Stimulated activated CD4-positive, alpha-beta T cell treated with anti-CD3 and anti-CD28 coated beads, Interleukin-1b, Interleukin-23, amount 100 ng/mL, for 1 hour (primary cell): ENCODE results near the gene ZNF467.
A peak's percentile ranks its signal among the peaks of the same experiment; 100 is the strongest.

Experiments used
- DNase-seq, 2 donors: peaks; one replicate each; pipeline ENCODE4 v3.0.0-alpha.2; 2020; ENCODE audit warnings: low read depth in 2 of 2

Gene ZNF467

GRCh38 chr7:149808311-149808710, 34.9 kb upstream of the ZNF467 start:
- DNase-seq, result no peak

- no peak for DNase-seq
Observed at GRCh38 chr7:149806726-149807125, 33.3 kb upstream of the ZNF467 start.

- DNase-seq, result no peak
Observed at GRCh38 chr7:149804106-149804505, 30.7 kb upstream of the ZNF467 start.

- no peak for DNase-seq
Observed at GRCh38 chr7:149803551-149804074, 30.2 kb upstream of the ZNF467 start.

- DNase-seq, result no peak
Observed at GRCh38 chr7:149802966-149803365, 29.6 kb upstream of the ZNF467 start.

GRCh38 chr7:149801816-149802215, 28.4 kb upstream of the ZNF467 start:
- no peak for DNase-seq

GRCh38 chr7:149801002-149801566, 27.7 kb upstream of the ZNF467 start:
- DNase-seq, result no peak

GRCh38 chr7:149800169-149800555, 26.8 kb upstream of the ZNF467 start:
- DNase-seq, result no peak

- DNase-seq, result peak; percentile 26 to 29
Observed at GRCh38 chr7:149799397-149800168, 26.2 kb upstream of the ZNF467 start.

- no peak for DNase-seq
Observed at GRCh38 chr7:149797771-149798170, 24.4 kb upstream of the ZNF467 start.

GRCh38 chr7:149796287-149796860, 23.0 kb upstream of the ZNF467 start:
- no peak for DNase-seq

- DNase-seq, result no peak
Observed at GRCh38 chr7:149795126-149795525, 21.7 kb upstream of the ZNF467 start.

GRCh38 chr7:149794661-149795060, 21.3 kb upstream of the ZNF467 start:
- no peak for DNase-seq

GRCh38 chr7:149793261-149793660, 19.9 kb upstream of the ZNF467 start:
- DNase-seq, result no peak

- DNase-seq, result no peak
Observed at GRCh38 chr7:149792220-149792595, 18.8 kb upstream of the ZNF467 start.

- no peak for DNase-seq
Observed at GRCh38 chr7:149791411-149792219, 18.2 kb upstream of the ZNF467 start.

GRCh38 chr7:149790754-149791360, 17.5 kb upstream of the ZNF467 start:
- DNase-seq, result no peak

- no peak for DNase-seq
Observed at GRCh38 chr7:149790146-149790548, 16.8 kb upstream of the ZNF467 start.

GRCh38 chr7:149789101-149789500, 15.7 kb upstream of the ZNF467 start:
- no peak for DNase-seq

- no peak for DNase-seq
Observed at GRCh38 chr7:149788300-149788851, 15.0 kb upstream of the ZNF467 start.
